IMR-90 (cell line): ENCODE data around the gene DCN. TPM values are rescaled to one million over a fixed set of nuclear protein-coding genes. Genes with fewer than 3 reads are reported as not detected.

ENCODE experiments used
- ATAC-seq: fragments of 200-7000 bp; cut with Tn5 transposase; 2 replicates; pipeline ENCODE4 v1.9.1; 2020; ENCODE audit warnings: low read depth, mild to moderate bottlenecking, moderate library complexity
- BruUV-seq: library from RNA; stranded (reverse); fragments of 400-500 nt; replicated peaks from 2 replicates; lab custom pipeline; 2021; lab: Mats Ljungman, UMichigan
- CTCF ChIA-PET: fragments of 300-600 bp; formaldehyde crosslinking; extraction: SDS; loops from one replicate; lab custom pipeline; 2021; ENCODE audit warnings: antibody characterized with exemption; lab: Yijun Ruan, JAX
- POLR2A ChIA-PET: fragments of 300-600 bp; sonication (Branson Sonifier 250); formaldehyde crosslinking; loops from one replicate; lab custom pipeline; 2022; ENCODE audit warnings: antibody characterized with exemption; ENCODE audit not compliant: unreplicated experiment; lab: Charles Lee
- DNase-seq: peaks from one replicate; pipeline ENCODE4 v3.0.0; 2013
- H2AFZ ChIP-seq: replicated peaks from 2 replicates; pipeline ENCODE3; 2013; ENCODE audit warnings: low read length, mild to moderate bottlenecking; ENCODE audit not compliant: poor library complexity
- H2AK5ac ChIP-seq: 2 replicates; pipeline ENCODE4 v1.6.1; 2013; ENCODE audit warnings: low read depth, low read length, inconsistent platforms
- H2AK9ac ChIP-seq: replicated peaks from 2 replicates; pipeline ENCODE3; 2013; ENCODE audit warnings: mild to moderate bottlenecking, low read depth, low read length, moderate library complexity; ENCODE audit not compliant: poor library complexity
- H2BK120ac ChIP-seq: 2 replicates; pipeline ENCODE4 v1.6.1; 2013; ENCODE audit warnings: low read depth, low read length, inconsistent platforms
- H2BK15ac ChIP-seq: 3 replicates; pipeline ENCODE4 v1.6.1; 2013; ENCODE audit warnings: low read depth, low read length, inconsistent platforms
- H2BK20ac ChIP-seq: 2 replicates; pipeline ENCODE4 v1.6.1; 2013; ENCODE audit warnings: low read depth, mild to moderate bottlenecking, inconsistent platforms, low read length, moderate library complexity
- H2BK5ac ChIP-seq: 2 replicates; pipeline ENCODE4 v1.6.1; 2013; ENCODE audit warnings: mild to moderate bottlenecking, low read depth, low read length, inconsistent platforms; ENCODE audit not compliant: poor library complexity, severe bottlenecking
- H3K14ac ChIP-seq: replicated peaks from 2 replicates; pipeline ENCODE4 v1.6.1; 2013; ENCODE audit warnings: low read depth, low read length, inconsistent platforms
- H3K18ac ChIP-seq: 2 replicates; pipeline ENCODE4 v1.6.1; 2013; ENCODE audit warnings: low read depth, low read length, control low read depth
- H3K23ac ChIP-seq: 2 replicates; pipeline ENCODE4 v1.6.1; 2013; ENCODE audit warnings: low read depth, low read length, inconsistent platforms
- H3K27ac ChIP-seq: 2 replicates; pipeline ENCODE4 v1.5.1; 2013; ENCODE audit warnings: mild to moderate bottlenecking, control low read depth, low read length; ENCODE audit not compliant: insufficient read depth
- H3K27me3 ChIP-seq: 2 replicates; pipeline ENCODE4 v1.6.1; 2013; ENCODE audit warnings: low read length; ENCODE audit not compliant: control insufficient read depth, insufficient read depth
- H3K36me3 ChIP-seq: 2 replicates; pipeline ENCODE4 v1.6.1; 2013; ENCODE audit warnings: low read length, mixed read lengths; ENCODE audit not compliant: control insufficient read depth, insufficient read depth
- H3K4ac ChIP-seq: 2 replicates; pipeline ENCODE4 v1.6.1; 2013; ENCODE audit warnings: low read depth, low read length, inconsistent platforms
- H3K4me1 ChIP-seq: 2 replicates; pipeline ENCODE4 v1.6.1; 2013; ENCODE audit warnings: low read length, mixed read lengths; ENCODE audit not compliant: control insufficient read depth, insufficient read depth
- H3K4me2 ChIP-seq: 2 replicates; pipeline ENCODE4 v1.6.1; 2013; ENCODE audit warnings: low read depth, mild to moderate bottlenecking, control low read depth, low read length, moderate library complexity
- H3K4me3 ChIP-seq: 2 replicates; pipeline ENCODE4 v1.5.1; 2013; ENCODE audit warnings: low read depth, mild to moderate bottlenecking, control low read depth, low read length, moderate library complexity; ENCODE audit not compliant: insufficient read depth
- H3K56ac ChIP-seq: 2 replicates; pipeline ENCODE4 v1.6.1; 2013; ENCODE audit warnings: low read length, inconsistent platforms; ENCODE audit not compliant: insufficient read depth; ENCODE audit errors: extremely low read depth
- H3K79me1 ChIP-seq, 2 experiments: 2 replicates each; pipeline ENCODE4 v1.6.1; 2013; ENCODE audit warnings: low read length in 2 of 2, inconsistent platforms in 1 of 2, low read depth in 1 of 2
- H3K9ac ChIP-seq: 2 replicates; pipeline ENCODE4 v1.6.1; 2013; ENCODE audit warnings: low read depth, low read length, control low read depth
- H3K9me1 ChIP-seq: 2 replicates; pipeline ENCODE4 v1.6.1; 2013; ENCODE audit warnings: low read length, inconsistent platforms; ENCODE audit not compliant: insufficient read depth
- H3K9me3 ChIP-seq: 2 replicates; pipeline ENCODE4 v1.6.1; 2013; ENCODE audit warnings: low read length; ENCODE audit not compliant: control insufficient read depth, insufficient read depth
- H4K20me1 ChIP-seq: 2 replicates; pipeline ENCODE4 v1.6.1; 2013; ENCODE audit warnings: low read length, inconsistent platforms; ENCODE audit not compliant: insufficient read depth
- H4K5ac ChIP-seq: 2 replicates; pipeline ENCODE4 v1.6.1; 2013; ENCODE audit warnings: mild to moderate bottlenecking, low read depth, low read length, control low read depth
- H4K8ac ChIP-seq, 2 experiments: 2 replicates each; pipeline ENCODE4 v1.6.1; 2013; ENCODE audit warnings: low read depth in 2 of 2, low read length in 2 of 2, control low read depth in 1 of 2, inconsistent platforms in 1 of 2
- H4K91ac ChIP-seq: 2 replicates; pipeline ENCODE4 v1.6.1; 2013; ENCODE audit warnings: low read depth, low read length, inconsistent platforms; ENCODE audit not compliant: insufficient read depth
- FOS ChIP-seq: fragments of 150-350 bp; IDR thresholded peaks from 2 replicates; pipeline ENCODE4 v1.6.1; 2016; ENCODE audit warnings: low read depth, low read length
- RAD21 ChIP-seq: IDR thresholded peaks from 2 replicates; pipeline ENCODE4 v1.6.1; 2012; ENCODE audit warnings: low read length, improper control_type of control experiment
- RCOR1 ChIP-seq: IDR thresholded peaks from 2 replicates; pipeline ENCODE4 v1.6.1; 2012; ENCODE audit warnings: mild to moderate bottlenecking, low read length, improper control_type of control experiment; ENCODE audit not compliant: insufficient replicate concordance
- RFX5 ChIP-seq: IDR thresholded peaks from 2 replicates; pipeline ENCODE4 v1.8.0; 2012; ENCODE audit warnings: low read depth, mild to moderate bottlenecking, low read length, moderate library complexity
- dilution Hi-C: fragments of 300-500 bp; cut with HindIII; formaldehyde crosslinking; loops from one replicate; pipeline ENCODE4 v1.14.3; 2018; ENCODE audit warnings: low sequenced_read_pairs; ENCODE audit not compliant: unreplicated experiment
- in situ Hi-C: fragments of 300-500 bp; cut with MboI; formaldehyde crosslinking; loops from 3 replicates; pipeline ENCODE4 v1.14.3; 2019; ENCODE audit warnings: low sequenced_read_pairs, inconsistent platforms, mixed read lengths
- intact Hi-C: fragments of 100-400 bp; cut with micrococcal nuclease; formaldehyde crosslinking; loops from 2 replicates; pipeline ENCODE4 v1.10.0; 2022
- polyA plus RNA-seq, 3 experiments: library from polyadenylated mRNA; depleted of rRNA; stranded (reverse); fragments of >200 nt; gene quantifications; 2 replicates each; pipeline ENCODE4 v1.2.3, GENCODE V29; 2012; ENCODE audit warnings: low replicate concordance in 1 of 3
- total RNA-seq: library from RNA; depleted of rRNA; stranded (reverse); fragments of >200 nt; gene quantifications from 2 replicates; pipeline ENCODE4 v1.2.3, GENCODE V29; 2012
- TF ChIP-seq, protein P1 (sequence below): fragments of 150-350 bp; IDR thresholded peaks from 2 replicates; pipeline ENCODE4 v1.6.1; 2016; ENCODE audit warnings: low read depth, mild to moderate bottlenecking, low read length, moderate library complexity, borderline replicate concordance

Gene DCN
- total and polyA plus RNA-seq, 2 of the 4 experiments (the other 2 are of a cell fraction) = 241 to 965 TPM

DNA sequence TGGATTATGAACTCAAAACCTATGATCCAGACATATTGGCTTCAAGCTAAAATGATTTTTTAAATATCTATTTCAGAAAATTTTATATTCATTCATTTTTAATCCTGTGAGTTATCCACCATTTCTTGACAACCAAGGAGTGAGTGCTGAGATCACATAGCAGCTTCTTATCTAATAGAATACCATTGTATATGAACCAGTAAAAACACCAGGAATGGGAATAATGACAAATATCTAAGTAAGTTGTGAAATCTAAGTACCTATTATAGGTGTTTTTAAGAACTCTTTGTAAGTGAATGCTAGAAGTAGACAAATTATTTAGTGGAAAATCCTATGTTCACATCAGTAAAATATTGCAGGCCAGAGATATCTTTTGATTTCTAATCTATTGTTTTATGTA is 79.5 kb downstream of the DCN start:
- Histone ChIP-seq H3K9me1 (no peaks in the 10 kb centered on the region; the same call in 1 of the 2 replicates), H4K5ac (no peak overlapping the region), H3K56ac (no peak overlapping the region), H4K8ac (no peak overlapping the region), H3K27ac (no peak overlapping the region), H3K23ac (no peak overlapping the region), H3K36me3 (peaks cover 6% of the 10 kb centered on the region), H3K79me1 (peaks cover 0 to 2% of the 10 kb centered on the region in 2 experiments; a peak in 2 of 4 replicates), H3K4me3 (no peak overlapping the region), H3K9me3 (no peaks in the 10 kb centered on the region), H2AK5ac (no peak overlapping the region), H3K14ac (no peak overlapping the region), H2AFZ (no peak overlapping the region), H4K20me1 (no peaks in the 10 kb centered on the region), H3K27me3 (no peaks in the 10 kb centered on the region), H3K9ac (no peak overlapping the region), H2BK15ac (no peak overlapping the region), H3K4me2 (no peak overlapping the region), H4K91ac (no peak overlapping the region), H3K4ac (no peak overlapping the region), H2BK120ac (no peak overlapping the region), H2BK5ac (no peak overlapping the region), H2AK9ac (no peak overlapping the region), H3K4me1 (peaks cover 7% of the 10 kb centered on the region), H3K18ac (no peak overlapping the region), H2BK20ac (no peak overlapping the region)
- intact Hi-C loops = no loop called here
- in situ Hi-C loops = no loop called here
- dilution Hi-C loops = no loop called here
- TF ChIP-seq RFX5 (no peak), RAD21 (no peak), FOS (no peak), RCOR1 (no peak)
- TF ChIP-seq, protein P1, sequence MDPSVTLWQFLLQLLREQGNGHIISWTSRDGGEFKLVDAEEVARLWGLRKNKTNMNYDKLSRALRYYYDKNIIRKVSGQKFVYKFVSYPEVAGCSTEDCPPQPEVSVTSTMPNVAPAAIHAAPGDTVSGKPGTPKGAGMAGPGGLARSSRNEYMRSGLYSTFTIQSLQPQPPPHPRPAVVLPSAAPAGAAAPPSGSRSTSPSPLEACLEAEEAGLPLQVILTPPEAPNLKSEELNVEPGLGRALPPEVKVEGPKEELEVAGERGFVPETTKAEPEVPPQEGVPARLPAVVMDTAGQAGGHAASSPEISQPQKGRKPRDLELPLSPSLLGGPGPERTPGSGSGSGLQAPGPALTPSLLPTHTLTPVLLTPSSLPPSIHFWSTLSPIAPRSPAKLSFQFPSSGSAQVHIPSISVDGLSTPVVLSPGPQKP = no peak
- POLR2A ChIA-PET = no interaction called here
- ATAC-seq = no peak
- no peak for DNase-seq
- CTCF ChIA-PET = interaction anchor here (0.8 kb wide), 1 partner anchor 125 kb away, joined by 3 read pairs; no protein-coding TSS in a partner anchor
- BruUV-seq = no TSS peak
